Muscle of back (tissue), 11 donors: ENCODE measurements around the gene SLFN12. TPM values are rescaled to one million over a fixed set of nuclear protein-coding genes. Genes with fewer than 3 reads are reported as not detected.
"Not testable (repeated sequence)": the region's sequence is repeated elsewhere in the genome, so short reads cannot be mapped to it uniquely, and the experiment has no call there.

Source experiments
- DNase-seq, 3 donors: peaks; one replicate each; pipeline versions ENCODE4 v3.0.0 to v3.0.0-alpha.2; 2013
- polyA plus RNA-seq, 10 donors: library from polyadenylated mRNA; unstranded; fragments of 120-200 nt; gene quantifications; one replicate each; pipeline ENCODE4 v1.2.1, GENCODE V29; 2013; ENCODE audit not compliant: insufficient read length in 10 of 10

SLFN12 gene
- polyA plus RNA-seq, 10 donors = 4.6 to 9.1 (median 6.7) TPM

GRCh38 chr17:35414707-35415106 lies 17.6 kb downstream of the SLFN12 start:
- DNase-seq = not testable (repeated sequence)

DNA sequence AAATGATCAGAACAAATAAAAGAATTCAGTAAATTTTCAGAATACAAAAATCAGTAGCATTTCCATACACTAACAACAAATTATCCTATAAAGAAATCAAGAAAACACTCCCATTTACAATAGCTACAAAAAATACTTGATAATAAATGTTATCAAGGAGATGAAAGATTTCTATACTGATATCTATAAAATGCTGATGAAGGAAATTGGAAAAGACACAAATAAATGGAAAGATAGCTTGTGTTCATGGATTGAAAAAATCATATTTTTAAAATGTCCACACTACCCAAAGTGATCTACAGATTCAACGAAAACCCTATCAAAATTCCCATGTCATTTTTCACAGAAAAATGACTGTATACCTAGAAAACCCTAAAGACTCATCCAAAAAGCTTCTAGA lies 18.1 kb downstream of the SLFN12 start:
- DNase-seq = no peak

GRCh38 chr17:35407531-35407930 lies 24.8 kb downstream of the SLFN12 start:
- DNase-seq = no peak

- DNase-seq = no peak
Observed at GRCh38 chr17:35406568-35406967, 25.7 kb downstream of the SLFN12 start.

DNA sequence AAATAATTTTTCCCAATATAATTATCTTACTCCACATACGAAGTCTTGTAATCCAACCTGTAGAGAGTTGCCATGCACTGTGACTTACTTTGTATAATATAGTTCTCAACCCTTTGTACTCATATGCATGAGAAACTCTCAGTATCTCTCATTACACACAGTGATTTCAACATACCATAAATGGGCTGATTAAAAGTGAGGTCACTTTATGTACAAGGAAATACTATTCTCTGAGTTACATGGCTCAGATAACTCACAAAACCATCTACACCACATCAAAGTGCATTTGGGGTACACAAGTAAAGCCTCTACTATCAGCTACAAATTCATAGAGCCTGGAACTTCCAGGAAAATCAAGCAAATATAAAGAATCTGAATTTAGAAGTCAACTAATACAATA lies 27.9 kb downstream of the SLFN12 start:
- DNase-seq = no peak

DNA sequence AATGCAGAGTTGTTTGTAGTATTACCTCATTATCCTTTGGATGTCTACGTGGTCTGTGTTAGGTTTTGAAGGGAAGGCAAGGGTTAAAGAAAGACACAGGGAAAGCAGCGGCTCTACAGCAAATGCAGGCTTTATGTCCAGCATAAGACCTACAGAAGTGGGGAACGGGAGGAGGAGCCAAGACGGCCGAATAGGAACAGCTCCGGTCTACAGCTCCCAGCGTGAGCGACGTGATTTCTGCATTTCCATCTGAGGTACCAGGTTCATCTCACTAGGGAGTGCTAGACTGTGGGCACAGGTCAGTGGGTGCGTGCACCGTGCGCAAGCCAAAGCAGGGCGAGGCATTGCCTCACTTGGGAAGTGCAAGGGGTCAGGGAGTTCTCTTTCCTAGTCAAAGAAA lies 38.5 kb downstream of the SLFN12 start:
- not testable (repeated sequence) for DNase-seq

DNA sequence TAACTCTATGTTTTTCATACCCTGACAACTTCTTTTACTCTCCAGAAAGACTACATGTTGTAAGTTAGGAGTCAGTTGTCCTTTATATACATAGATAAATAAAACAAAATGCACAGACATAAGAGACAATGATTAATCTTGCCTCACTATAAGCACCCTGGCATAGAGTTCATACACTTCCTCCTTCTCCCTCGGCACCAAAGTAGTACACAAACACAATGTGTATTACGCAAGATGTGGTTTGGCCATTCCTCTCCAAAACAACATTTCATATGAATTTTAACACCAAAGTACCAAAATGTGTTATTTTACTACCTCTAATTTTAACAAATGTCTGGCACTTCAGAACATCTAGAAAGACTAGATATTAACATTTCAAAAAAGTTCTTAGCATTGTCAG lies 41.6 kb downstream of the SLFN12 start:
- DNase-seq = no peak

DNA sequence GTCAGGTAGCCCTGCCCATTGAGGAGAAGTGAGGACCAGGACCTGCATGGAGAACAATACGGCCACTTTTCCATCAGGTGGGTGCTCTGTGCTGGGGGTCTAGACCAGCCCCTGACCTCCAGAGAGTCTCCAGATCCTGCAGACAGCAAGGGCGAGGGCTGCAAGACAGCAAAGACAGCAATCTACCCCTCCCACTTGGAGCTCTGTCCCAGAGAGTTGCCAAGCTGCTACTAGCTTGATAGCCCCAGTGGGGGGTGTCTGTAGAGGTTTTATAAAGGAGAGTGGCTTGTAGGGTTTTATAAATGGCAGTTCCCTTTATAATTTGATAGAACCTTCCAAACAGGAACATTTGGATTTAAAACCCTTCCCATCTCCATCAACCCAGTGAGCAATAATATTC lies 42.1 kb downstream of the SLFN12 start:
- DNase-seq = no peak

GRCh38 chr17:35387496-35387895 lies 44.8 kb downstream of the SLFN12 start:
- DNase-seq = no peak

DNA sequence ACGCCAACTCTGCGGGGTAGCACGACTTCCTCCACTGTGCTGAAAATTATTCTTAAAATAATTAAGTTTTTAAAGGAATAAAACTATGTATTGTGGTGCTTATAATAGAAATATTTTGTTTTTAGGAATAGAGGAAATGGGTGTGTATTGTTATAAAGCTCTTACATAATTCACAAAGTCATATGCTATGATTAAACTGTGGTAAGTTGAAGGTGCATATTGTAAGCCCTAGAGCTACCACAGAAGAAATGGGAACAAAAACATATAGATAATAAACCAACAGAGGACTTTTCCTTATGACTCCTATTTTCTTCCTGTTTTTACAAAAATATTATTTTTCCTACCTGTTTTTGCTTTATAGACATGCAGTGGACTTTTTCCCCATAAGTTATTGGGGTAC lies 54.6 kb downstream of the SLFN12 start:
- DNase-seq = no peak

DNA sequence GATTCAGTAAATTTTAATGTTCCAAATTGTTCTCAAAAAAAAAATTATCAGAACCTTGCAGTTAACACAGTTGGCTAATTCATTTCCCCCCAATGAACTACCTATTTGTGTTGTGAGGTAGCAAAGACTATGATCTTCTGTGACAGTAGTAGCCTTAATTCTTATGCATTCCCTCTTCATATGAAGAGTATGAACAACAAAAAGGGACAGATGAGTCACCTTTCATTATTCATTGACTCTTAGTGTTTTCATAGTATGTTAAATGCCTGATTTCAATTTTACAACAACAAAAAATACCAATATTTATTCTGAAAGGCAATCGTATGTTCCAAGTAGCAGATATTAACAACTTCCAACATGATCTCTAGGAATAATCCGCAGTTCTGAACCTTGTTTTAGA lies 55.2 kb downstream of the SLFN12 start:
- DNase-seq = no peak

- DNase-seq = peak in 2 of 3 donors; percentile 17 to 20
Observed at GRCh38 chr17:35376245-35376644, 56.1 kb downstream of the SLFN12 start.

DNA sequence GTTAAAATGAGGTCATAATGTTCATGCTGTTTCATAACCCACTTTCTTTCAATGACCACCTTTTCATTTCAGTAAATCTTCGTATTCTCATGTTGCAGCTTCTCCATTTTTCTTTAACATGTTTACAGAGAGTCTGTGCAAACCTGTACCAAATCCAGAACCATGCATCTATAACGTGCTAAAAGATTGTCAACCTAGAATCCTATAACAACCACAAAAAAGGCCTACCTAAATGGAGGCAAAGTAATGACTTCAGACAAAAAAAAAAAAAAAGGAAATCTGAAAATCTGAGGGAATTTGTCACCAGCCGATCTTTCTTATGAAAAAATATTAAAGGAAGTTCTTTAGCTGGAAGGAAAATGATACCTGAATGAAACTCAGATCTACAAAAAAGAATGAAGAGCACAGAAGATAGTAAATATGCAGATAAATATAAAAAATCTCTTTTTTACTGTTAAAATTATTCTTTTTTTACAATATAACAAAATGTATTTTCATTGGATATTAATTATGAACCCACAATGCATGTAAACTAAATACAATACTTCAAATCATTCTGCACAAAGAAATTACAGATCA lies 57.4 kb downstream of the SLFN12 start:
- no peak for DNase-seq

DNA sequence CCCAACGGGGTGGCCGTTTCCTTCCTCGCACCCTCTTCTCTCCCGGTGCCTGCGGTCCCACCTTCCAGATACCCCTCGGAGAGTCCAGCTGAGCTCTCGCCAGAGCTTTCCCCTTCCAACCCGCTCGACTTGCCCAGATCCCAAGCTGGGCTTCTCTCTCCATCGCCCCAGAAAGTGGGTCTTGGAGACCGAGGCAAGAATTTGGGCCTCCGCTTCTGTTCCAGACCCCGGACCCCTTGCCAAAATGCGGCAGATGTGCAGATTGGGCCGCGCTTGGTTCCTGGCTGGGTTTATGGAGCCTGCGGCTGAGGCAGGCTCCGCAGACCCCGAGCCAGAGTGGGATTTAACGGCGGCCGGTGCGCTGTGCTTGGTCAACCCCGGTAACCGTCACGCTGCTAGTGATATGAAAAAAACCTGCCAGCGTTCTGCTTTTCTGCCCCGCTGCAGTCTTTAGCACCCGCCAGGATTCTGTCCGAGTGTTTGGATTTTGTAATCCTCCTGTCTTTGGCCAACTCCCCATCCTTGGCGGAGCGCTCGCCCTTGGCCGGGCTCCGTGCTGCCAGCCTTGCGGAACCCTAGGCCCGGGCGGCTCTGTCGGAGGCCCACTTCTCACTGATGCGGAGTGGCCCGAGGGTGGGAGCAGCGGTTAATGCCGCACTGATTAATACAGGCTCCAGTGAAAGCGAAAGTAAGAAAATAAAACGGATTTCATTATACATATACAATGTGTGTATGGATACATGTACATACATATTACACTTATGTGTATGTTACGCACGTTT lies 58.1 kb downstream of the SLFN12 start:
- DNase-seq = peak; percentile 41 to 84 (median 62)

DNA sequence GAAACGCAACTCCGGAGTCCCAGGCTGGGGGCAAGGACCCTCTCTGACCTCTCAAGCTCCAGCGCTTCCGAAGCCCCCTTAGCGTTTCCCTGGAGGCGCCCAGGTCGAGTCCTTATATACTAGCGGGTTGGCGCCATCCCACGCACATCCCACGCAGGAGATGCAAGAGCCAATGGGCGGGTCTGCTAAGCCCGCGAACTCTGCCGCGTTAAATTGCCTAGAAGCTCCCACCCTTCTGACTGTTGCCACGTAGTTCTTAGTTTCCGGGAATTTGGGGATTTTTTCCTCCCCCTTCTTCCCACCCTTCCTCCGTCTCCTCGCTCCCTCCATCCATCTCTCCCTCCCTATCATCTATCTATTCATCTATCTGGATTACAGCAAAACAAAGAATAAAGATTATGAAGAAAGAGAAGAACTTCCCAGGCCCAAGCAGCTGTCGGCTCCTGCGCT lies 58.7 kb downstream of the SLFN12 start, which contains the start of gene SLFN11:
SLFN11 (minus strand) TSS at position 88 of the 450 bp plus-strand sequence. CDS start 9,814 bp downstream, outside the sequence.
- peak; percentile 88 to 91 (median 90) for DNase-seq

- DNase-seq = peak in 2 of 3 donors; percentile 7 to 36
Observed at GRCh38 chr17:35372846-35373533, 59.3 kb downstream of the SLFN12 start.

DNA sequence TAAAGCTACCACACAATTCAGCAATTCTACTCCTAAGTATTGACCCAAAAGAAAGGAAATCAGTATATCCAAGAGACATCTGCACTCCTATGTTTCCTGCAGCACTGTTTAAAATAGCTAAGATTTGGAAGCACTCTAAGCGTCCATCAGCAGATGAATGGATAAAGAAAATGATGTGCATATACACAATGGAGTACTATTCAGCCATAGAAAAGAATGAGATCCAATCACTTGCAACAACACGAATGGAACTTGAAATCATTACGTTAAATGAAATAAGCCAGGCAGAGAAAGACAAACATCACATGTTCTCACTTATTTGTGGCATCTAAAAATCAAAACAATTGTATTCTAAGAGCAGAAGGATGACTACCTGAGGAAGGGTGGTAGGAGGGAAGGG lies 60.4 kb downstream of the SLFN12 start:
- no peak for DNase-seq

- peak in 1 of 3 donors; percentile 37 for DNase-seq
Observed at GRCh38 chr17:35368081-35368830, 64.0 kb downstream of the SLFN12 start.

- DNase-seq = no peak
Observed at GRCh38 chr17:35361027-35361426, 71.3 kb downstream of the SLFN12 start.
